Renal cortex interstitium (tissue), 15 donors: ENCODE results near the gene DNAJC7. TPM values are rescaled to one million over a fixed set of nuclear protein-coding genes. Genes with fewer than 3 reads are reported as not detected.
A peak's percentile ranks its signal among the peaks of the same experiment; 100 is the strongest.

ENCODE experiments used
- DNase-seq, 11 donors: peaks; one replicate each; pipeline ENCODE4 v3.0.0-alpha.2; 2013; ENCODE audit warnings: low read depth in 9 of 11, low spot score in 4 of 11; ENCODE audit errors: extremely low read depth in 1 of 11
- long read RNA-seq, 16 experiments: transcript quantifications; one replicate each; lab custom pipeline, GENCODE V29; 2026
- polyA plus RNA-seq, 3 donors: library from polyadenylated mRNA; unstranded; fragments of 120-200 nt; gene quantifications; one replicate each; pipeline ENCODE4 v1.2.1, GENCODE V29; 2013; ENCODE audit not compliant: insufficient read length in 3 of 3

Gene DNAJC7
- 100 to 1,000 TPM; 153 to 162 (median 154) TPM for polyA plus RNA-seq
- long read RNA-seq, donor 1, transcript DNAJC7-217 (1 exons, 1,762 nt): major isoform, 13 of 21 reads
- long read RNA-seq, donor 1, transcript DNAJC7-203 (14 exons, 2,022 nt): minor isoform, 8 of 21 reads
- long read RNA-seq, donor 1, partial matches to known transcripts: 0 of 21 reads
- long read RNA-seq, donor 1, other reads (novel, unspliced or antisense): 0 of 21 reads
- long read RNA-seq, donor 2, transcript DNAJC7-217 (1 exons, 1,762 nt): major isoform, 7 of 26 reads
- long read RNA-seq, donor 2, transcript DNAJC7-203 (14 exons, 2,022 nt): major isoform, 7 of 26 reads
- long read RNA-seq, donor 2, partial matches to known transcripts: 12 of 26 reads
- long read RNA-seq, donor 2, other reads (novel, unspliced or antisense): 0 of 26 reads
- long read RNA-seq, donor 3, transcript DNAJC7-217 (1 exons, 1,762 nt): minor isoform, 9 of 49 reads
- long read RNA-seq, donor 3, transcript DNAJC7-203 (14 exons, 2,022 nt): major isoform, 13 of 49 reads
- long read RNA-seq, donor 3, partial matches to known transcripts: 23 of 49 reads
- long read RNA-seq, donor 3, other reads (novel, unspliced or antisense): 0 of 49 reads
- long read RNA-seq, donor 4, transcript DNAJC7-203 (14 exons, 2,022 nt): minor isoform, 14 of 67 reads
- long read RNA-seq, donor 4, transcript DNAJC7-217 (1 exons, 1,762 nt): major isoform, 43 of 67 reads
- long read RNA-seq, donor 4, partial matches to known transcripts: 8 of 67 reads
- long read RNA-seq, donor 4, other reads (novel, unspliced or antisense): 0 of 67 reads
- long read RNA-seq, donor 5: 0 reads
- long read RNA-seq, donor 6, transcript DNAJC7-217 (1 exons, 1,762 nt): major isoform, 48 of 83 reads
- long read RNA-seq, donor 6, partial matches to known transcripts: 33 of 83 reads
- long read RNA-seq, donor 6, other reads (novel, unspliced or antisense): 0 of 83 reads
- long read RNA-seq, donor 7, transcript DNAJC7-203 (14 exons, 2,022 nt): minor isoform, 10 of 68 reads
- long read RNA-seq, donor 7, transcript DNAJC7-217 (1 exons, 1,762 nt): major isoform, 19 of 68 reads
- long read RNA-seq, donor 7, partial matches to known transcripts: 37 of 68 reads
- long read RNA-seq, donor 7, other reads (novel, unspliced or antisense): 0 of 68 reads
- long read RNA-seq, donor 8: 0 reads
- long read RNA-seq, donor 9, transcript DNAJC7-203 (14 exons, 2,022 nt): major isoform, 16 of 46 reads
- long read RNA-seq, donor 9, transcript DNAJC7-217 (1 exons, 1,762 nt): minor isoform, 11 of 46 reads
- long read RNA-seq, donor 9, partial matches to known transcripts: 17 of 46 reads
- long read RNA-seq, donor 9, other reads (novel, unspliced or antisense): 0 of 46 reads
- long read RNA-seq, donor 10, transcript DNAJC7-217 (1 exons, 1,762 nt): minor isoform, 8 of 27 reads
- long read RNA-seq, donor 10, transcript DNAJC7-203 (14 exons, 2,022 nt): major isoform, 17 of 27 reads
- long read RNA-seq, donor 10, partial matches to known transcripts: 0 of 27 reads
- long read RNA-seq, donor 10, other reads (novel, unspliced or antisense): 0 of 27 reads
- long read RNA-seq, donor 11, transcript DNAJC7-203 (14 exons, 2,022 nt): major isoform, 9 of 55 reads
- long read RNA-seq, donor 11, transcript DNAJC7-217 (1 exons, 1,762 nt): minor isoform, 6 of 55 reads
- long read RNA-seq, donor 11, partial matches to known transcripts: 10 of 55 reads
- long read RNA-seq, donor 11, other reads (novel, unspliced or antisense): 29 of 55 reads
- long read RNA-seq, donor 12, transcript DNAJC7-217 (1 exons, 1,762 nt): major isoform, 29 of 31 reads
- long read RNA-seq, donor 12, partial matches to known transcripts: 0 of 31 reads
- long read RNA-seq, donor 12, other reads (novel, unspliced or antisense): 0 of 31 reads
- long read RNA-seq, donor 13: 0 reads
- long read RNA-seq, donor 14, transcript DNAJC7-203 (14 exons, 2,022 nt): major isoform, 15 of 33 reads
- long read RNA-seq, donor 14, transcript DNAJC7-217 (1 exons, 1,762 nt): minor isoform, 7 of 33 reads
- long read RNA-seq, donor 14, partial matches to known transcripts: 9 of 33 reads
- long read RNA-seq, donor 14, other reads (novel, unspliced or antisense): 0 of 33 reads
- long read RNA-seq, donor 15, transcript DNAJC7-217 (1 exons, 1,762 nt): major isoform, 7 of 12 reads
- long read RNA-seq, donor 15, transcript DNAJC7-203 (14 exons, 2,022 nt): minor isoform, 5 of 12 reads
- long read RNA-seq, donor 15, partial matches to known transcripts: 0 of 12 reads
- long read RNA-seq, donor 15, other reads (novel, unspliced or antisense): 0 of 12 reads
- long read RNA-seq, donor 16, transcript DNAJC7-203 (14 exons, 2,022 nt): minor isoform, 24 of 312 reads
- long read RNA-seq, donor 16, transcript DNAJC7-217 (1 exons, 1,762 nt): major isoform, 91 of 312 reads
- long read RNA-seq, donor 16, partial matches to known transcripts: 78 of 312 reads
- long read RNA-seq, donor 16, other reads (novel, unspliced or antisense): 114 of 312 reads

GRCh38 chr17:42016941-42017865 lies at the start of gene DNAJC7:
DNAJC7 (minus strand) TSS chr17:42017439; CDS start chr17:42017416, 23 bp downstream.
- DNase-seq: peak; percentile 81 to 92 (median 87)

- DNase-seq: no peak
Measured at GRCh38 chr17:42065201-42065600, 48.0 kb upstream of the DNAJC7 start.

- no peak for DNase-seq
Measured at GRCh38 chr17:42062681-42063080, 45.4 kb upstream of the DNAJC7 start.

GRCh38 chr17:42061646-42062487 lies 44.6 kb upstream of the DNAJC7 start:
- no peak for DNase-seq

- DNase-seq: no peak
Measured at GRCh38 chr17:42060231-42060630, 43.0 kb upstream of the DNAJC7 start.

- no peak for DNase-seq
Measured at GRCh38 chr17:42059815-42060214, 42.6 kb upstream of the DNAJC7 start.

- no peak for DNase-seq
Measured at GRCh38 chr17:42058063-42058462, 40.8 kb upstream of the DNAJC7 start.

GRCh38 chr17:42056635-42057034 lies 39.4 kb upstream of the DNAJC7 start:
- no peak for DNase-seq

GRCh38 chr17:42055496-42055895 lies 38.3 kb upstream of the DNAJC7 start:
- DNase-seq: peak in 1 of 11 donors; percentile 56

- no peak for DNase-seq
Measured at GRCh38 chr17:42055027-42055426, 37.8 kb upstream of the DNAJC7 start.

- DNase-seq: no peak
Measured at GRCh38 chr17:42053731-42054500, 36.7 kb upstream of the DNAJC7 start.

- DNase-seq: no peak
Measured at GRCh38 chr17:42052346-42052877, 35.2 kb upstream of the DNAJC7 start.

- DNase-seq: no peak
Measured at GRCh38 chr17:42051645-42052044, 34.4 kb upstream of the DNAJC7 start.

- DNase-seq: no peak
Measured at GRCh38 chr17:42051013-42051400, 33.8 kb upstream of the DNAJC7 start.
